CD4-positive, alpha-beta T cell treated with Interleukin-17A for 1 hour (primary cell): Measurements from ENCODE around the gene SEMA5A.

ENCODE experiments used
- DNase-seq: peaks from one replicate; pipeline ENCODE4 v3.0.0-alpha.2; 2020

The SEMA5A gene

DNA sequence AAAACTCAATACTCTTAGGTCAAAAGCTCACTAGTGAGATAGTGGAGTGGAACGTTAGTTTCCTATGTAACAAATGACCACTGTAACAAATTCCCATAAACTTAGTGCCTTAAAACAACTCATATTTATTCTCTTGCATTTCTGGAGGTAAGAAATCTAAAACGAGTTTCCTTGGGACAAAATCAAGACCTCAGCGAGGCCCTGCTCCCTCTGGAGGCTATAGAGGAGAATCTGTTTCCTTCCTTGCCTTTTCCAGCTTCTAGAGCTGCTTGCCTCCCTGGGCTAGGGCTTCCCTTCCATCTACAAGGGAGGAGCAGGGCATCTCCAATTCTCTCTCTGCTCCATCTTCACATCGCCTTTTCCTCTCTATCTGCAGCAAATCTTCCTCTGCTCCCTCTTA, 32.0 kb downstream of the SEMA5A start:
- no peak for DNase-seq

- DNase-seq: no peak
Observed at GRCh38 chr5:9512457-9512856, 33.4 kb downstream of the SEMA5A start.

GRCh38 chr5:9507974-9508373, 37.9 kb downstream of the SEMA5A start:
- DNase-seq: no peak

DNA sequence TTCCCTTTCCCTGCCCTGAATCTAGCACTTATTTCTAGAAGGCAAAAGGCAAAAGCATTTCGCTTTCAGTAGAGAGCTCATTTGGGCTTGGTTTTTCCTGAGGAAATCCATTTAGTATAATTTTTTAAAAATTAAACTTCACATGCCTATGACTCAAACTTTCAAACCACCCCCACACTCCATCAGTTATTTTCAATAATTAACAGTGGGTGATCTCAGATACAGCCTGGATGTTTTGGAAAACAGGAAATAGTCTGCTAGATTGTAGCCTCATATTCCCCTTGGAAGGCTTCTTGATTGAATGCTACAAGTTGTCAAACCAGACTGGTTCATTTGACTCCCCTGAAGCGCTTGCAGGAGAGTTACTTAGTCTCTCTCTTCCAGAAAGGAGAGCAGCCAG, 40.6 kb downstream of the SEMA5A start:
- no peak for DNase-seq

DNA sequence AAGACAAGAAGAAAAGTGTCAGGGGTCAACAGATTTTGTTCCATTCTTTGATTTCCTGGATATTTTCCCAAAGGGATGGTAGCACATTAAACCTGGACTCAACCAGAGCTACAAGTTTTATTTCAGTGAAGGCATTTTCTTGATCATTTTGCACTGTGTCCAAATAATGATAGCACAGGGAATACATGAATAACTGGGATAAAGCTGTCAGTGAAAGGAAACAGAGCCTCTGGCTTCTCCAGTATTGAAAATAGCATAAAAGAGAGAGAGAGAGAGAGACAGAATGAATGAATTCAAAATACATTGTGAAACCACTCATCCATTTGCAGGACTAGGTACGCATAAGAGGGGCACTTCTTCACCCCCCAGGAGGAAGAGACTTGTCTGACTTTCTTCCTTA, 43.0 kb downstream of the SEMA5A start:
- no peak for DNase-seq

- no peak for DNase-seq
Observed at GRCh38 chr5:9502050-9502834, 43.6 kb downstream of the SEMA5A start.

DNA sequence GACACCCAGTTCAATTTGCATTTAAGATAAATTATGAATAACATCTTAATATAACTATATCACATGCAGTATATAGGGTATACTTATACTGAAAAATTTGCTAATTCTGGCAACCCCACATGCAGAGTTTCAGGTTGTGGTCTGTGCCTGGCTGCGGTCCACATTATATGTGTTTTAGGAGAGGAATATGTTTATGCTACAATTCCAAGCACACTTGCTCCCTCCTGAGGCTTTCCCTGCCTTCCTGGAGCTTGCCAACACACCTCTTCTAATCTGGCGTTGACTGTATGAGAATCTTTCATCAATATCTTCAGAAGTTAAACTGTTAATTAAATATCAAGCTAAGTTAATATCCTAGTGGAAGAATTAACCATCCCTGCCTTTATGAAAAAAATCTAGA, 45.2 kb downstream of the SEMA5A start:
- no peak for DNase-seq

DNA sequence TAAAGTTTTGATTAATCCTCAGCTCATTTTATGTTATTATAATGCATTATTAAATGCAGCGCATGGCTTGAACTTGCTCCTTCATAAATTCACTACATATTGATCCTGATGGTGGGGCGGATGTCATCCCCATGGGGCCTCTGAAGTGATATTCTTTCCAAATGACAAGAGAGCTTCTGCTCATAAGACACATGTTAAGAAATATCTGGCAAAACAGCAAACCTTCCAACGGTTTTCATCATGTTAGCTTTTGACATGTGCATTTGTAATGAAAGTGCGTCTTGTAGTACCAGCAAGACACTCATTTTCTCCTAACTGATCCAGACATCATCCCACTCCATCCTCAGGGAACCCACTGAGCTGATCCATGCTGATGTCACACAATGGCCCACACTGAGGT, 45.7 kb downstream of the SEMA5A start:
- no peak for DNase-seq

DNA sequence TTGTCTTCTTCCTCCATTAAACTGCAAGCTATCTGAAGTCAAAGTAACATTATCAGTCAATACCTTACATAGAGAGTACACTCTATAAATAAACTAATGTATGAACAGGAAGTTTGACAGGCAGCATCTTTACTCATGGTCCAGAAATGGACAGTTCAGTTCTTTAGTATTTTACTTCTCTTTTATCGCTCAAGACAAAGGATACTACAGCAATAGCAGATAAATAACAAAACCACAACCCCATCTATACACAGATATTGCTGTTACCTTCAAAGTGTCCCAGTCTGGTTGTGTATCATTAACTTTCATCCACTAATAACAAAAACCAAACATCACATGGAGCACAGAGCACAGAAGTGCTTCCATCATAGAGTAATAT, 46.4 kb downstream of the SEMA5A start:
- no peak for DNase-seq

- DNase-seq: no peak
Observed at GRCh38 chr5:9498541-9499497, 47.1 kb downstream of the SEMA5A start.

- DNase-seq: no peak
Observed at GRCh38 chr5:9497347-9497746, 48.5 kb downstream of the SEMA5A start.

- DNase-seq: no peak
Observed at GRCh38 chr5:9496801-9497200, 49.1 kb downstream of the SEMA5A start.

DNA sequence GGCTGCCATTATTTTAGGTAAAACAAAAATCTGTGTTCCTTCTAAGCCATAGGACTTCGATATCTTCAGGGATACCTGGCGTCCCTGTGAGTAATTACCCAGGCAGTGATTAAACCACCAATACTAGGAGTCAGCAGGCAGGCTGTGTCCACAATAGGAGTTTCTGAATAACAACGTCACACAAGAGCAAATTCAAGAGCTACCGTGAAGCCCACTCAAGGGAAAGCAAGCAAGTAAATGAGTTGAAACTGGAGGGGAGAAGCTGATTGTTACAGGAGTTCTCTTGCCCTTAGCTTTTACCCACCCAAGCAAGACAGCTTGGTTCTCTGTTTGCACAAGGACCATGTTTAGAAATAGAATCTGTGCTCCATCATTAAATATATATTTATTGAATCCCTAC, 50.8 kb downstream of the SEMA5A start:
- DNase-seq: no peak

DNA sequence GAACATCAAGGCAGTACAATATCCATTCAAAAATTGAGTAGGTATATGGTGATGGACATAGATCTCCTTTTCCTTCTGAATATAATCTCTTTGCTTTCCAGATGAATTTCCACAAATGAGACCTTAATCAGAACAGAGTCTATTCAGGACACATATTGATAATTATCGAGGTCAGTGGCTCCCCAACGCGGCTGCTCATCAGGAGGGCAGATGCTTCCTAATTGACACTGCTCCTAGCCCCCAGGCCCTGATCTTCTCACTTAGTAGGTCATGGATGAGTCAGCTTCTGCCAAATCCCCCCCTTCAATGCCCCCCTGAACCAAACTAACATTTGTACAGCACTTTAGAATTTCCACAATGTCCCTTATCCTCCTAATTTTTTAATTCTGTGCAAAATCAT, 51.6 kb downstream of the SEMA5A start:
- no peak for DNase-seq

- DNase-seq: no peak
Observed at GRCh38 chr5:9490494-9491097, 55.3 kb downstream of the SEMA5A start.

DNA sequence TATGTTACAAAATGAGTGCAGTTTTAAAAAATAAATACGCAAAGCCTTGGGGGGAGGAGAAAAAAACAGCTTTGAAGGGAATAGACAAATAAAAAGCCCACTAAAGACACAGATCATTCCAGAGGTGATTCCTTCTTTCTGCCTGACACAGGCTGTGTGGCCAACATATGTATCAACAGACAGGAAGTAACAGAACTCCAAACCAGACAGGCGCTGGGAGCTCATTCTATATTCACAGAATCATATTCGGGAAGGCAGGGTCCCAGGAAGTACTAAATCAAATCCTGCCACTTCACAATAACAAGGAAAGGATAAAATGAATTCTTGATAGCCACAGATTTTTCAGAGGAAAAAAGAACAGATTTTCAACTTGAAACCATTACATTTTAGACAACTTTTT, 62.1 kb downstream of the SEMA5A start:
- no peak for DNase-seq

- DNase-seq: no peak
Observed at GRCh38 chr5:9483243-9483642, 62.6 kb downstream of the SEMA5A start.

- no peak for DNase-seq
Observed at GRCh38 chr5:9482381-9482780, 63.5 kb downstream of the SEMA5A start.

DNA sequence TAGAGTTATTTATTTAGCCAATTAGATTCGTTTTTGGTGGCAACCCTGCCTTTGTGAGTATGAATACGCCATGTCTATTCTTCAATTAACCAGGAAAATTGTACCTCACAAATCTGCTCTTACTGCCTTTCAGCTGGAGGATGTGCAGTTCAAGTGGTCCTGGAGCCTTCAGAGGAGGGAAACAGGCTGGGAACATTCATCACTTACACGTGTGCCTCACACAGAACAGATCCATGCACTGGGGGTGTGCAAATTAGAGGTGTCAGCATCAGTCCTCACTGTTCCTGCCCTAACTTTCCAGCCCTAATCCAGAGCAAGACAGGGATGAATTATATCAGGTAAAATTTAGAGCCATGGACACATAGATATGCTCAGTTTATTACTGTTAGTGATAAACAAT, 65.4 kb downstream of the SEMA5A start:
- no peak for DNase-seq

DNA sequence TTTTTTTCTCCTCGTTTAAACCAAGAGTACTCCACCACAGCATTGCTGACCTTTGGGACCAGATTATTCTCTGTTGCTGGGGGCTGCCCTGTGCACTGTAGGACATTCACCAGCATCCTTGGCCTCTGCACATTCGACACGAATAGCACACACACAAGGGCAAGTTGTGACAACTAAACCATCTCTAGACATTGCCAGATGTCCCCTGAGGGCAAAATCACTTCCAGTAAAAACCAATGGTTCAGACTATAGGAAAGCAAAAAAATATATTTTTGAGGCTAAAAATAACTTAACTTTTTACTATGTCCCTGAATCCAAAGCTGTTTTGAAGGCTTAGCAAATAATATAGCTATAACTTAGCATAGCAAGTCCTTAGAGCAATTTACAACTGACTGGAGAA, 65.9 kb downstream of the SEMA5A start:
- no peak for DNase-seq

GRCh38 chr5:9479361-9479760, 66.5 kb downstream of the SEMA5A start:
- DNase-seq: no peak

- DNase-seq: no peak
Observed at GRCh38 chr5:9477537-9477936, 68.3 kb downstream of the SEMA5A start.

DNA sequence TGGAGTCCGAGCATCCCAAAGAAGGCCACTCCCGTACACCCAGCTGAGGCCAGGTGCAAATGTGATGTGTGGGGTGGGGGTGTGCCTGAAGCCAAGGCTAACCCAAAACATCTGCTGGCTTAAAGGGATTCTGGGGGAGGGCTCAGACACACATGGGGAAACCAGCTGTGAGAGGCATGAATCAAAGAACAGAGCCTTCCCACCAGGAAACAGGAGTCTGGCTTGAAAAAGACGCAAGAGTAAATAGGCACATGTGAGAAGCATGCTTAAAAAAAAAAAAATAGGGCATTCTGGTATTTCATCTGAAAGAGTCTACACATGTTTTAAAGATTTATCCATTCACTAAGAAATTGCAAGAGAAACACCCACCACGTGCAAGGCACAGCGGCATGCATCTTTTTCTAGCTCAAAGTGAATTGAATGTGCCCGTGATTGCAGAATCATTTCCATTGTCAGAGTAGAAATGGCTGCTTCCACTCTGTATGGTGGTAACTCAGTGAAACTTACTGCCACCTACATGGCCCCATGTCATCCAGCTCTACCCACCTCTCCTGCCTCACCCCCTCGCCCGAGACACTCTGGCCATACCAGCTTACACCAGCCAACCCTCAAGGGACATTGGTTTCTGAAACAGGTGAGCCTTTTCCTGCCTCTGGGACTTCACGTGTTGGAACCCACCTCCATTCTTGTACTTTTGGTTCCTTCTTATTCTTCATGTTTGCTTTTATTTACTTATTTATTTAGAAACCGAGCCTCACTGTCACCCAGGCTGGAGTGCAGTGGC, 71.5 kb downstream of the SEMA5A start:
- DNase-seq: no peak
